Kidney (tissue), 14 donors: Measurements from ENCODE around the gene SLCO4A1. TPM values are rescaled to one million over a fixed set of nuclear protein-coding genes. Genes with fewer than 3 reads are reported as not detected.

ENCODE experiments used
- DNase-seq, 5 donors: peaks; one replicate each; pipeline ENCODE4 v3.0.0-alpha.2; 2013 to 2020
- FAIRE-seq: peaks from 2 replicates; lab custom pipeline; 2012; peaks lifted over from hg19 to GRCh38; lab: Jason Lieb, UNC
- H3K27ac ChIP-seq, 2 donors: one replicate each; pipeline ENCODE4 v1.7.0; 2013; ENCODE audit warnings: low read depth in 2 of 2, low read length in 2 of 2, inconsistent platforms in 1 of 2
- H3K27me3 ChIP-seq: one replicate; pipeline ENCODE4 v1.7.1; 2013; ENCODE audit warnings: low read length, inconsistent platforms; ENCODE audit not compliant: control insufficient read depth, insufficient read depth
- H3K36me3 ChIP-seq, 3 donors: one replicate each; pipeline versions ENCODE4 v1.7.0 to v1.7.1; 2013; ENCODE audit warnings: low read length in 3 of 3, control low read depth in 1 of 3, inconsistent platforms in 1 of 3; ENCODE audit not compliant: insufficient read depth in 3 of 3, control insufficient read depth in 2 of 3
- H3K4me1 ChIP-seq, 3 donors: one replicate each; pipeline versions ENCODE4 v1.7.0 to v1.7.1; 2013; ENCODE audit warnings: low read length in 3 of 3, inconsistent platforms in 1 of 3, low read depth in 1 of 3; ENCODE audit not compliant: control insufficient read depth in 2 of 3, insufficient read depth in 2 of 3
- H3K4me3 ChIP-seq, 3 donors: one replicate each; pipeline versions ENCODE4 v1.7.0 to v1.8.1; 2013; ENCODE audit warnings: low read length in 3 of 3, control low read depth in 1 of 3, inconsistent platforms in 1 of 3
- H3K9ac ChIP-seq, 3 donors: one replicate each; pipeline versions ENCODE4 v1.7.0 to v1.7.1; 2013; ENCODE audit warnings: low read length in 3 of 3, control low read depth in 1 of 3, inconsistent platforms in 1 of 3
- H3K9me3 ChIP-seq, 3 donors: one replicate each; pipeline versions ENCODE4 v1.7.0 to v1.7.1; 2013; ENCODE audit warnings: low read length in 3 of 3, control low read depth in 1 of 3, inconsistent platforms in 1 of 3; ENCODE audit not compliant: control insufficient read depth in 2 of 3, insufficient read depth in 1 of 3
- CTCF ChIP-seq: IDR thresholded peaks from 3 replicates; pipeline ENCODE4 v1.5.1; 2012; ENCODE audit warnings: mild to moderate bottlenecking, moderate library complexity, borderline replicate concordance; ENCODE audit not compliant: insufficient read depth; ENCODE audit errors: extremely low read depth
- intact Hi-C: fragments of 100-400 bp; cut with DNase I; formaldehyde crosslinking; loops from one replicate; pipeline ENCODE4 v1.11.1; 2022
- polyA plus RNA-seq: library from polyadenylated mRNA; stranded (reverse); fragments of 350-450 nt; fragmentation: Illumina TruSeq; extraction: RNeasy Lipid Tissue Mini Kit (QIAGEN cat#74804); gene quantifications from one replicate; pipeline ENCODE4 v1.2.3, GENCODE V29; 2014; ENCODE audit warnings: low read depth, low replicate concordance; ENCODE audit not compliant: insufficient read depth
- total RNA-seq: library from RNA; stranded (reverse); fragmentation: NEBNext Ultra II Directional; extraction: Animal tissue kit (Norgen Biotek cat#: 25700); gene quantifications from one replicate; pipeline ENCODE4 v1.2.1, GENCODE V29; 2021
- donor health status: control.
- donor health status: control.
- donor health status: control.
- donor health status: control.
- donor health status: control.
- donor health status: DM: yes; HTN: yes; CAD: no.
- donor health status: Normal renal cell carcinoma (clear cell type).

SLCO4A1 gene
- total and polyA plus RNA-seq, 2 donors from 2014 or later: 12.4 to 80.3 TPM

- intact Hi-C loops: no loop called here
- H3K9me3 ChIP-seq: no peaks in the 10 kb centered on the region
- peak overlapping the region in 2 of 3 donors; percentile 15 to 87 for H3K9ac ChIP-seq
- H3K27me3 ChIP-seq: no peaks in the 10 kb centered on the region
- peak overlapping the region in 1 of 3 donors; percentile 24 for H3K4me3 ChIP-seq
- no peaks in the 10 kb centered on the region for H3K36me3 ChIP-seq
- peak in 2 of 5 donors; percentile 64 to 87 for DNase-seq
- peaks cover 0 to 38% (median 23%) of the 10 kb centered on the region in 3 donors for H3K4me1 ChIP-seq
- TF ChIP-seq CTCF: no peak
- H3K27ac ChIP-seq: peak overlapping the region; percentile 96 to 97
- no peak for FAIRE-seq
Measured at GRCh38 chr20:62622877-62623487, 19.3 kb upstream of the SLCO4A1 start.

DNA sequence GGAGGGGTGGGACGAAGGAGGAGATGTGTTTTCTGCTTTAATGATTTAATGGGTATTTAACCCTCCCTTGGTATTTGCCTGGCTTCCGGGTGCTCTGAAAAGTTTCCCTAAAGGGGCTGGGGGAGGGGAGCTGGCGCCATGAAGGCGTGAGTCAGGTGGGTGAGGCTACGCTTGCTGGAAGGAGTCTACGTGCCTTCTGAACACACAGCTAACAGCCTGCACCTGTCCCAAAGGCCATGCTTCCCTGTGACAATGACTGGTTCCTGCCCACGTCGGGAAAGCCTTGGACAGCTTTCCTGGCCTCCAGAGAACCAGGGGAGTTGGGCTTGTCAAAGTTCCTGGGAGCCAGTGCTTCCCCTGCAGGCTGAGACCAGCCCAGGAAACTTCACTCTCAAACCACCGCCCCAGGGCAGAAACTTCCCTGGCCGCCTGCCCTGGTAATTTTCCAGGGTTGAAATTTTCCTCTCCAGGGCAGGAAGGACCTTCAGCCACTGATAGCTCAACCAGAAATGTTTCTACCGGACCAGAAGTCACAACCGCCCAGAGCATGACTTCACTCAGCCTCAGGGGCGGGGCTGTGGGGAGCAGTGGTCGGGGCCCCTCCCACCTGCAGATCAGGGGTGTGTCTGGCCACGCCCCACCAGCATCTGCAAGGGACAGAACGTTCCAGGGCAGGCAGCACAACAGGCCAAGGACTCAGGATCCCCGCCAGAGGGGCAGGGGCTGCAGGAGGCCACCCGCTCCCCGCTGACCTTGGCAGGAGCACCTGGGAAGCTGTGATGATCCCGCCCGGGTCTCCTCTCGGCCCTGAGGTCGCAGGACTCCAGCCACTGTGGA is 18.6 kb upstream of the SLCO4A1 start:
- Histone ChIP-seq H3K36me3 (no peaks in the 10 kb centered on the region), H3K9ac (peak overlapping the region in 2 of 3 donors; percentile 4 to 87), H3K4me1 (peaks cover 0 to 38% (median 30%) of the 10 kb centered on the region in 3 donors), H3K9me3 (no peaks in the 10 kb centered on the region), H3K27ac (peak overlapping the region; percentile 96 to 97), H3K4me3 (peak overlapping the region in 1 of 3 donors; percentile 24), H3K27me3 (no peaks in the 10 kb centered on the region)
- no peak for TF ChIP-seq CTCF
- FAIRE-seq (no peak), DNase-seq (peak; percentile 92 to 99 (median 94))
- intact Hi-C loops: no loop called here

- peak overlapping the region in 1 of 3 donors; percentile 24 for H3K4me3 ChIP-seq
- no peaks in the 10 kb centered on the region for H3K36me3 ChIP-seq
- no peak for TF ChIP-seq CTCF
- H3K9ac ChIP-seq: peak overlapping the region in 2 of 3 donors; percentile 4 to 74
- H3K27ac ChIP-seq: peak overlapping the region; percentile 96 to 97
- no peaks in the 10 kb centered on the region for H3K27me3 ChIP-seq
- peaks cover 0 to 38% (median 33%) of the 10 kb centered on the region in 3 donors for H3K4me1 ChIP-seq
- intact Hi-C loops: no loop called here
- FAIRE-seq (no peak), DNase-seq (peak in 3 of 5 donors; percentile 28 to 86 (median 74))
- H3K9me3 ChIP-seq: no peaks in the 10 kb centered on the region
Measured at GRCh38 chr20:62624325-62624690, 18.0 kb upstream of the SLCO4A1 start.
